H9 (cell line): ENCODE results near the gene TNIP2. TPM values are rescaled to one million over a fixed set of nuclear protein-coding genes. Genes with fewer than 3 reads are reported as not detected.
A peak's percentile ranks its signal among the peaks of the same experiment; 100 is the strongest.
"Not testable (repeated sequence)": the region's sequence is repeated elsewhere in the genome, so short reads cannot be mapped to it uniquely, and the experiment has no call there.

Source experiments
- DNase-seq: peaks from one replicate; pipeline ENCODE4 v3.0.0-alpha.2; 2017
- H2AFZ ChIP-seq: one replicate; pipeline ENCODE4 v1.6.1; 2013; ENCODE audit warnings: mild to moderate bottlenecking, low read length, control low read depth, moderate library complexity
- H2AK5ac ChIP-seq: 2 replicates; pipeline ENCODE4 v1.6.1; 2013; ENCODE audit warnings: low read length, control low read depth, mixed read lengths; ENCODE audit not compliant: insufficient read length
- H2BK120ac ChIP-seq: one replicate; pipeline ENCODE4 v1.6.1; 2013; ENCODE audit warnings: low read depth, mild to moderate bottlenecking, low read length, control low read depth, inconsistent platforms; ENCODE audit not compliant: poor library complexity, severe bottlenecking
- H2BK12ac ChIP-seq: 2 replicates; pipeline ENCODE4 v1.6.1; 2013; ENCODE audit warnings: low read length, control low read depth, mixed read lengths, low read depth; ENCODE audit not compliant: insufficient read length
- H2BK15ac ChIP-seq: 2 replicates; pipeline ENCODE4 v1.6.1; 2013; ENCODE audit warnings: low read depth, low read length, control low read depth
- H2BK20ac ChIP-seq: one replicate; pipeline ENCODE4 v1.6.1; 2013; ENCODE audit warnings: low read depth, mild to moderate bottlenecking, low read length, control low read depth, inconsistent platforms; ENCODE audit not compliant: poor library complexity, severe bottlenecking
- H2BK5ac ChIP-seq: 2 replicates; pipeline ENCODE4 v1.6.1; 2013; ENCODE audit warnings: low read length, control low read depth, mixed read lengths; ENCODE audit not compliant: insufficient read length
- H3K14ac ChIP-seq: 2 replicates; pipeline ENCODE4 v1.6.1; 2013; ENCODE audit warnings: low read length, control low read depth; ENCODE audit not compliant: insufficient read depth
- H3K18ac ChIP-seq: 2 replicates; pipeline ENCODE4 v1.6.1; 2013; ENCODE audit warnings: low read depth, mild to moderate bottlenecking, mixed read lengths, low read length, control low read depth; ENCODE audit not compliant: insufficient read length
- H3K23ac ChIP-seq: 2 replicates; pipeline ENCODE4 v1.6.1; 2013; ENCODE audit warnings: low read length, control low read depth, mixed read lengths, low read depth; ENCODE audit not compliant: insufficient read length
- H3K23me2 ChIP-seq: 2 replicates; pipeline ENCODE4 v1.6.1; 2013; ENCODE audit warnings: low read depth, mild to moderate bottlenecking, mixed read lengths, low read length, control low read depth; ENCODE audit not compliant: insufficient read length, poor library complexity, severe bottlenecking
- H3K27ac ChIP-seq: 2 replicates; pipeline ENCODE4 v1.5.1; 2013; ENCODE audit warnings: low read length, control low read depth, mixed read lengths, low read depth; ENCODE audit not compliant: insufficient read length
- H3K27me3 ChIP-seq: 2 replicates; pipeline ENCODE4 v1.6.1; 2013; ENCODE audit warnings: low read length, control low read depth, inconsistent platforms; ENCODE audit not compliant: insufficient read depth
- H3K4ac ChIP-seq: 2 replicates; pipeline ENCODE4 v1.6.1; 2013; ENCODE audit warnings: low read depth, mild to moderate bottlenecking, control low read depth, inconsistent platforms, low read length, moderate library complexity
- H3K4me1 ChIP-seq: 2 replicates; pipeline ENCODE4 v1.6.1; 2013; ENCODE audit warnings: low read length, control low read depth, inconsistent platforms; ENCODE audit not compliant: insufficient read depth
- H3K4me2 ChIP-seq: 2 replicates; pipeline ENCODE4 v1.6.1; 2013; ENCODE audit warnings: low read length, control low read depth, mixed read lengths; ENCODE audit not compliant: insufficient read length, insufficient read depth
- H3K56ac ChIP-seq: 2 replicates; pipeline ENCODE4 v1.6.1; 2013; ENCODE audit warnings: low read depth, mild to moderate bottlenecking, mixed read lengths, low read length, control low read depth; ENCODE audit not compliant: insufficient read length
- H3K79me1 ChIP-seq: 2 replicates; pipeline ENCODE4 v1.6.1; 2013; ENCODE audit warnings: low read depth, mild to moderate bottlenecking, moderate library complexity, low read length, control low read depth, inconsistent platforms; ENCODE audit not compliant: insufficient read depth, poor library complexity, severe bottlenecking
- H3K79me2 ChIP-seq: 2 replicates; pipeline ENCODE4 v1.6.1; 2013; ENCODE audit warnings: low read length, control low read depth, inconsistent platforms; ENCODE audit not compliant: insufficient read depth
- H3K9ac ChIP-seq: 2 replicates; pipeline ENCODE4 v1.6.1; 2013; ENCODE audit warnings: low read length, control low read depth, mixed read lengths; ENCODE audit not compliant: insufficient read length; ENCODE audit errors: extremely low read depth
- H3K9me3 ChIP-seq: one replicate; pipeline ENCODE4 v1.6.1; 2013; ENCODE audit warnings: low read depth, low read length, inconsistent platforms; ENCODE audit not compliant: control insufficient read depth
- H3T11ph ChIP-seq: one replicate; pipeline ENCODE4 v1.6.1; 2013; ENCODE audit warnings: mild to moderate bottlenecking, low read length, control low read depth, inconsistent platforms
- H4K20me1 ChIP-seq: one replicate; pipeline ENCODE4 v1.6.1; 2013; ENCODE audit not compliant: control insufficient read depth, insufficient read length, insufficient read depth
- H4K5ac ChIP-seq: 2 replicates; pipeline ENCODE4 v1.6.1; 2013; ENCODE audit warnings: low read depth, mild to moderate bottlenecking, mixed read lengths, low read length, control low read depth; ENCODE audit not compliant: insufficient read length
- H4K8ac ChIP-seq: replicated peaks from 2 replicates; pipeline ENCODE4 v1.6.1; 2013; ENCODE audit warnings: low read length, control low read depth, mixed read lengths, low read depth; ENCODE audit not compliant: insufficient read length
- H4K91ac ChIP-seq: 2 replicates; pipeline ENCODE4 v1.6.1; 2013; ENCODE audit warnings: low read depth, mild to moderate bottlenecking, moderate library complexity, mixed read lengths, low read length, control low read depth; ENCODE audit not compliant: insufficient read length
- H3K27ac Mint-ChIP-seq, 3 experiments: 2 replicates in 2 of 3; 3 replicates in 1 of 3; pipeline ENCODE4 v1.8.0; 2020 to 2021; ENCODE audit warnings: mixed read lengths in 3 of 3, mild to moderate bottlenecking in 1 of 3, moderate library complexity in 1 of 3
- H3K27me3 Mint-ChIP-seq: 2 replicates; pipeline ENCODE4 v1.8.0; 2021; ENCODE audit warnings: low read depth, mild to moderate bottlenecking, moderate library complexity, mixed read lengths
- H3K36me3 Mint-ChIP-seq, 3 experiments: 2 replicates in 2 of 3; 3 replicates in 1 of 3; pipeline ENCODE4 v1.8.0; 2020 to 2021; ENCODE audit warnings: low read depth in 3 of 3, mixed read lengths in 3 of 3; ENCODE audit not compliant: insufficient read depth in 1 of 3
- H3K4me1 Mint-ChIP-seq, 2 experiments: 2 replicates each; pipeline ENCODE4 v1.8.0; 2020; ENCODE audit warnings: mixed read lengths in 2 of 2
- H3K4me3 Mint-ChIP-seq, 2 experiments: 2 replicates in 1 of 2; 3 replicates in 1 of 2; pipeline ENCODE4 v1.8.0; 2020 to 2021; ENCODE audit warnings: mild to moderate bottlenecking in 2 of 2, mixed read lengths in 2 of 2, moderate library complexity in 1 of 2
- H3K9me3 Mint-ChIP-seq, 2 experiments: 2 replicates in 1 of 2; 3 replicates in 1 of 2; pipeline ENCODE4 v1.8.0; 2020; ENCODE audit warnings: mild to moderate bottlenecking in 2 of 2, mixed read lengths in 2 of 2, moderate library complexity in 1 of 2
- WGBS: extraction: QIAGEN DNeasy Blood & Tissue Kit; methylation state at CpG from one replicate; pipeline ENCODE4 v1.1.7; 2013; ENCODE audit warnings: missing lambda C conversion rate, low lambda C conversion rate, mixed read lengths; ENCODE audit not compliant: insufficient read length; ENCODE audit errors: extremely low coverage; 5-methylcytosine and 5-hydroxymethylcytosine counted together
- total RNA-seq: library from RNA; stranded (reverse); gene quantifications from 2 replicates; pipeline ENCODE4 v1.2.1, GENCODE V29; 2021
- TF ChIP-seq, protein P1 (sequence below): fragments of 200-600 bp; sonication (generic); conservative IDR thresholded peaks from 3 replicates; pipeline ENCODE4 v1.8.0; 2021; ENCODE audit warnings: antibody characterized with exemption, mild to moderate bottlenecking

Gene TNIP2
- total RNA-seq, 1 experiment from 2014 or later: 44.7 TPM

DNA sequence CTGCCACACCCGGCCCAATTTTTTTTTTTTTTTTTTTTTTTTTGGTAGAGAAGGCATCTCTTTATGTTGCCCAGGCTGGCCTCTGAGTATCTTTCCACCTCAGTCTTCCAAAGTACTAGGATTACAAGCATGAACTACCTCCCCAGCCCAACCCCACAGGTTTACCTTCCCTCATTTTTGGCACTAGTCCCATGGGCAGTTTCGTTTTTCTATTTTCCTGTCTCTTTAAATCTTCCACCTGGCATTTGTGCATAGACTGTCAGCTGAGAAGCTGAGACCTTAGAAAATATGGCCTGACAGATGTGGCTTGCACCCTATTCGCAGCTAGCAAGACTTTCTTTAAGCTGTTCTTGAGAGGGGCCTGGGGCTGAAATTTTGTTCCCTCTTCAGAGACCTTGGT is 27.9 kb downstream of the TNIP2 start:
- H3K27me3 Mint-ChIP-seq: peaks cover 3% of the 10 kb centered on the region; the same call in 1 of the 2 replicates
- H3K9me3 Mint-ChIP-seq: no peaks in the 10 kb centered on the region
- H4K91ac ChIP-seq: no peak overlapping the region
- TF ChIP-seq, protein P1, sequence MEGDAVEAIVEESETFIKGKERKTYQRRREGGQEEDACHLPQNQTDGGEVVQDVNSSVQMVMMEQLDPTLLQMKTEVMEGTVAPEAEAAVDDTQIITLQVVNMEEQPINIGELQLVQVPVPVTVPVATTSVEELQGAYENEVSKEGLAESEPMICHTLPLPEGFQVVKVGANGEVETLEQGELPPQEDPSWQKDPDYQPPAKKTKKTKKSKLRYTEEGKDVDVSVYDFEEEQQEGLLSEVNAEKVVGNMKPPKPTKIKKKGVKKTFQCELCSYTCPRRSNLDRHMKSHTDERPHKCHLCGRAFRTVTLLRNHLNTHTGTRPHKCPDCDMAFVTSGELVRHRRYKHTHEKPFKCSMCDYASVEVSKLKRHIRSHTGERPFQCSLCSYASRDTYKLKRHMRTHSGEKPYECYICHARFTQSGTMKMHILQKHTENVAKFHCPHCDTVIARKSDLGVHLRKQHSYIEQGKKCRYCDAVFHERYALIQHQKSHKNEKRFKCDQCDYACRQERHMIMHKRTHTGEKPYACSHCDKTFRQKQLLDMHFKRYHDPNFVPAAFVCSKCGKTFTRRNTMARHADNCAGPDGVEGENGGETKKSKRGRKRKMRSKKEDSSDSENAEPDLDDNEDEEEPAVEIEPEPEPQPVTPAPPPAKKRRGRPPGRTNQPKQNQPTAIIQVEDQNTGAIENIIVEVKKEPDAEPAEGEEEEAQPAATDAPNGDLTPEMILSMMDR: no peak
- H3K27ac Mint-ChIP-seq: no peak overlapping the region; a peak in 2 of 7 replicates
- no peaks in the 10 kb centered on the region for H3K4me1 Mint-ChIP-seq
- no peak overlapping the region for H3K18ac ChIP-seq
- no peak overlapping the region for H3K9ac ChIP-seq
- no peak overlapping the region for H2AK5ac ChIP-seq
- WGBS: no CpG with 5 or more reads among the region's 3 CpGs
- no peak overlapping the region for H2AFZ ChIP-seq
- H3K4me1 ChIP-seq: no peaks in the 10 kb centered on the region
- H2BK120ac ChIP-seq: no peak overlapping the region
- DNase-seq: no peak
- H2BK15ac ChIP-seq: no peak overlapping the region
- H4K20me1 ChIP-seq: no peaks in the 10 kb centered on the region
- H2BK20ac ChIP-seq: no peak overlapping the region
- H3K4me3 Mint-ChIP-seq: no peak overlapping the region
- H3K4ac ChIP-seq: no peak overlapping the region
- no peak overlapping the region for H3T11ph ChIP-seq
- no peaks in the 10 kb centered on the region for H3K9me3 ChIP-seq
- H3K23me2 ChIP-seq: no peaks in the 10 kb centered on the region
- H2BK5ac ChIP-seq: no peak overlapping the region
- H3K27me3 ChIP-seq: no peaks in the 10 kb centered on the region
- H3K79me2 ChIP-seq: no peaks in the 10 kb centered on the region
- peaks cover 14 to 45% (median 26%) of the 10 kb centered on the region in 3 experiments; a peak in 6 of 7 replicates for H3K36me3 Mint-ChIP-seq
- no peak overlapping the region for H4K5ac ChIP-seq
- no peak overlapping the region for H3K4me2 ChIP-seq
- no peak overlapping the region for H3K14ac ChIP-seq
- H4K8ac ChIP-seq: no peak overlapping the region
- no peak overlapping the region for H3K23ac ChIP-seq
- H3K79me1 ChIP-seq: no peaks in the 10 kb centered on the region
- H3K27ac ChIP-seq: no peak overlapping the region
- no peak overlapping the region for H2BK12ac ChIP-seq
- no peak overlapping the region for H3K56ac ChIP-seq

DNA sequence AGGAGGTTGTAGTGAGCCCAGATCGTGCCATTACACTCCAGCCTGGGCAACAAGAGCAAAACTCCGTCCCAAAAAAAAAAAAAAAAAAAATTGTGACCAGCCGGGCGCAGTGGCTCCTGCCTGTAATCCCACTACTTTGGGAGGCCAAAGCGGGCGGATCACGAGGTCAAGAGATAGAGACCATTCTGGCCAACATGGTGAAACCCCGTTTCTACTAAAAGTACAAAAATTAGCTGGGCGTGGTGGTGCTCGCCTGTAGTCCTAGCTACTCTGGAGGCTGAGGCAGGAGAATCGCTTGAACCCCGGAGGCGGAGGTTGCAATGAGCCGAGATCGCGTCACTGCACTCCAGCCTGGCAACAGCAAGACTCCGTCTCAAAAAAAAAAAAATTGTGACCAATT is 29.3 kb downstream of the TNIP2 start:
- H2AFZ ChIP-seq, H3K4me1 Mint-ChIP-seq, H3K4me2 ChIP-seq, H3K18ac ChIP-seq, H3K23ac ChIP-seq, H3K9ac ChIP-seq, H2AK5ac ChIP-seq, H3K56ac ChIP-seq, H3K79me2 ChIP-seq, H3K27ac ChIP-seq, H3K79me1 ChIP-seq, DNase-seq, H3K23me2 ChIP-seq, H4K20me1 ChIP-seq, H2BK12ac ChIP-seq, H3K27me3 ChIP-seq, H3K4ac ChIP-seq, H2BK5ac ChIP-seq, H3K14ac ChIP-seq, H4K8ac ChIP-seq, H3T11ph ChIP-seq, H2BK15ac ChIP-seq, H2BK120ac ChIP-seq, H4K91ac ChIP-seq, H4K5ac ChIP-seq, H3K4me1 ChIP-seq, H2BK20ac ChIP-seq, H3K9me3 Mint-ChIP-seq, H3K9me3 ChIP-seq, H3K4me3 Mint-ChIP-seq, H3K27me3 Mint-ChIP-seq: not testable (repeated sequence)
- H3K27ac Mint-ChIP-seq: peak overlapping the region in 2 of 3 experiments; percentile 64 to 70; a peak in 1 of 7 replicates
- no CpG with 5 or more reads among the region's 17 CpGs for WGBS
- H3K36me3 Mint-ChIP-seq: peaks cover 10 to 40% (median 14%) of the 10 kb centered on the region in 3 experiments; a peak in 6 of 7 replicates
